Gastroesophageal sphincter (tissue), 3 donors: ENCODE measurements around the gene SERINC2.

Source experiments
- EP300 ChIP-seq: sonication (generic); formaldehyde crosslinking; IDR thresholded peaks from one replicate; pipeline ENCODE4 v1.6.1; 2017; ENCODE audit warnings: antibody characterized with exemption, mild to moderate bottlenecking
- POLR2A ChIP-seq, 2 donors: fragments of 450-650 bp; IDR thresholded peaks; one replicate each; pipeline ENCODE4 v1.6.1; 2017; ENCODE audit warnings: antibody characterized with exemption in 2 of 2, mild to moderate bottlenecking in 2 of 2, moderate library complexity in 1 of 2
- POLR2AphosphoS5 ChIP-seq: sonication (generic); formaldehyde crosslinking; IDR thresholded peaks from one replicate; pipeline ENCODE4 v1.6.1; 2017; ENCODE audit warnings: antibody characterized with exemption
- TF ChIP-seq, protein P1 (sequence below), 4 experiments: fragments of 200-600 bp in 2 of 4; fragments of 450-650 bp in 2 of 4; sonication (generic) in 1 of 4; IDR thresholded peaks; one replicate each; pipeline ENCODE4 v1.5.1; 2017 to 2019; ENCODE audit warnings: antibody characterized with exemption in 4 of 4, mild to moderate bottlenecking in 2 of 4, moderate library complexity in 2 of 4

DNA sequence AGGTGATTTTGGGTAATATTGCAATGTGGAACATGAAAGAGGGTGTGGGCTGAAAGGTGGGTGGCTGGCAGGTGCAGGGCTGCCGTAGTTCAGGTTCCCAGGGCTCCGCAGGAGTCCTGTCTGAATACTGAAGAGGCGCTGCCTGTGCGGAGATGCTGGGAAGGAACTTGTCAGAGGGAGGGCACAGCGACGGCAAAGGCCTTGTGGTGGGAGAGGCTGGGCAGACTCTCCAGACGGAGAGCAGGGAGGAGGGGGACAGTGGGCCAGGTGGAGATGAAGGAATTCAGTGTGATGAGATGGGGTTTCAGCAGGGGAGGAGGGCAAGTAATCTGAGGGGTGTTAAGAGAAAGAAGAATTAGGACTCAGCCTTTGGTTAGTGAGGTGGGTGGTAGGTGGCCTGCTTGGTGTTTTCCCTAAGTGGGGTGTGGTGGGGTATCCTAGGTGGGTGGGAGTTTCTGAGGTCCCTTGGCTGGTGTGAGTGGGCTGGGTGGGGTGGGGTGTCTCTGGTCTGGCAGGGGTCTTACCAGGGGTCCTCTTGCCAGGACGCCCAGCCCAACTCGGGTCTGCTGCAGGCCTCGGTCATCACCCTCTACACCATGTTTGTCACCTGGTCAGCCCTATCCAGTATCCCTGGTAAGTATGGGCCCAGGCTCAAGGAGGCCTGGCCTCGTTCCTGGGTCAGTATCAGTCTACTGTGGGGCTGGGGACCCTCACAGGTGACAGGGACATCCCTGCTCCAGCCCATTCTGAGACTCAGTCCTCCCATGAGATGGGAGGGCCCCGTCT is 15.6 kb downstream of the SERINC2 start:
- TF ChIP-seq, protein P1, sequence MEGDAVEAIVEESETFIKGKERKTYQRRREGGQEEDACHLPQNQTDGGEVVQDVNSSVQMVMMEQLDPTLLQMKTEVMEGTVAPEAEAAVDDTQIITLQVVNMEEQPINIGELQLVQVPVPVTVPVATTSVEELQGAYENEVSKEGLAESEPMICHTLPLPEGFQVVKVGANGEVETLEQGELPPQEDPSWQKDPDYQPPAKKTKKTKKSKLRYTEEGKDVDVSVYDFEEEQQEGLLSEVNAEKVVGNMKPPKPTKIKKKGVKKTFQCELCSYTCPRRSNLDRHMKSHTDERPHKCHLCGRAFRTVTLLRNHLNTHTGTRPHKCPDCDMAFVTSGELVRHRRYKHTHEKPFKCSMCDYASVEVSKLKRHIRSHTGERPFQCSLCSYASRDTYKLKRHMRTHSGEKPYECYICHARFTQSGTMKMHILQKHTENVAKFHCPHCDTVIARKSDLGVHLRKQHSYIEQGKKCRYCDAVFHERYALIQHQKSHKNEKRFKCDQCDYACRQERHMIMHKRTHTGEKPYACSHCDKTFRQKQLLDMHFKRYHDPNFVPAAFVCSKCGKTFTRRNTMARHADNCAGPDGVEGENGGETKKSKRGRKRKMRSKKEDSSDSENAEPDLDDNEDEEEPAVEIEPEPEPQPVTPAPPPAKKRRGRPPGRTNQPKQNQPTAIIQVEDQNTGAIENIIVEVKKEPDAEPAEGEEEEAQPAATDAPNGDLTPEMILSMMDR (IDR thresholded peaks at IDR 0.05) = no peak
- no peak for TF ChIP-seq POLR2AphosphoS5
- no peak for TF ChIP-seq EP300
- TF ChIP-seq POLR2A (IDR thresholded peaks at IDR 0.05) = no peak
